Posterior cingulate gyrus (tissue), 11 donors: ENCODE results near the gene TMCO1.
"Not testable (repeated sequence)": the region's sequence is repeated elsewhere in the genome, so short reads cannot be mapped to it uniquely, and the experiment has no call there.

Experiments
- DNase-seq, 10 donors: peaks; one replicate each; pipeline versions ENCODE4 v3.0.0 to v3.0.0-alpha.2; 2020 to 2021; ENCODE audit warnings: mixed read lengths in 3 of 10
- intact Hi-C: fragments of 100-400 bp; cut with DNase I; formaldehyde crosslinking; loops from one replicate; pipeline ENCODE4 v1.15.1; 2023

The TMCO1 gene, protein sequence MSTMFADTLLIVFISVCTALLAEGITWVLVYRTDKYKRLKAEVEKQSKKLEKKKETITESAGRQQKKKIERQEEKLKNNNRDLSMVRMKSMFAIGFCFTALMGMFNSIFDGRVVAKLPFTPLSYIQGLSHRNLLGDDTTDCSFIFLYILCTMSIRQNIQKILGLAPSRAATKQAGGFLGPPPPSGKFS

DNA sequence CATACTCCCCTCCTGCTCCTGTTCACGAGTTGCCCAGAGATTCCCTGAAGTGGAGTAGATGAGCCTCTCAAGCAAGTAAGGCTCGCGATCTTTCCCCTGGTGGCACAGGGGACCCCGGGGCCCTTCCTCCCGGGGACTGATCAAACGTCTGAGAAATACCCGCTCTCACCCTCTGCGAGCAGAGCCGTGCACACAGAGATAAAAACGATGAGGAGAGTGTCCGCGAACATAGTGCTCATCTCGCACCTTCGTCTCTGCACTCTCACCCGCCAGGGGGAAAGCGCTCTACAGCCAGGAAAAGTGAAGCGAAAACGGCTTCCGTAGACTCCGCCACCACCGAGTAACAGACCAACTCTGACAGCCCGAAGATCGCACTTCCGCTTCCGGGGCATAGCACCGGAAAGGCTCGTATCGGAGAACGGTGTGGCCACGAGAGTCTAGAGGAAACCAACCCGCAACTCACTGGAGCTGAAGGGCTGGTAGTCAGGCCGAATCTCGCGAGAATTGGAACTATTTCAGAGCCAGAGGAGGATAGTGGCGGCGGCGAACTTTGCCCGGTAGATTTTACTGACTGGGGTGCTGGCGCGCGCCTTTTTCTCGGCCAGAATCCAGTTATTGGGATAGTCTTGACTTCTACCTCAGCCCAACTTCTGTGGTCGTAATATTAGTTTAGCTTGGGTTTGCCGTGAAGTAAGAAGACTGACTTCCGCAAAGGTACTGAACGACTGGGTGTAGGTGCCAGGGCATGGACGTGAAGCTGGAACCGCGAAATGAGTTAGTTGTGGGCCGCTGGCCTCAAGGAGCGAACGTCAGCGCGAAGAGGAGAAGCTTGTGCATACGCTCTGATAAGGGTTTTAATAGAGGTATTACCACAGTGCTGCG, at the start of gene TMCO1:
Gene TMCO1, minus strand, starts transcription at position 356 of the 882 bp plus-strand sequence. Its CDS starts 117 bp downstream, at position 239.
- intact Hi-C loops: loop anchor here (1.0 to 10.0 kb wide), 3 partner anchors 58 to 144 kb away; partner anchors contain the start of gene UCK2
- DNase-seq: peak; percentile 93 to 100 (median 98)

DNA sequence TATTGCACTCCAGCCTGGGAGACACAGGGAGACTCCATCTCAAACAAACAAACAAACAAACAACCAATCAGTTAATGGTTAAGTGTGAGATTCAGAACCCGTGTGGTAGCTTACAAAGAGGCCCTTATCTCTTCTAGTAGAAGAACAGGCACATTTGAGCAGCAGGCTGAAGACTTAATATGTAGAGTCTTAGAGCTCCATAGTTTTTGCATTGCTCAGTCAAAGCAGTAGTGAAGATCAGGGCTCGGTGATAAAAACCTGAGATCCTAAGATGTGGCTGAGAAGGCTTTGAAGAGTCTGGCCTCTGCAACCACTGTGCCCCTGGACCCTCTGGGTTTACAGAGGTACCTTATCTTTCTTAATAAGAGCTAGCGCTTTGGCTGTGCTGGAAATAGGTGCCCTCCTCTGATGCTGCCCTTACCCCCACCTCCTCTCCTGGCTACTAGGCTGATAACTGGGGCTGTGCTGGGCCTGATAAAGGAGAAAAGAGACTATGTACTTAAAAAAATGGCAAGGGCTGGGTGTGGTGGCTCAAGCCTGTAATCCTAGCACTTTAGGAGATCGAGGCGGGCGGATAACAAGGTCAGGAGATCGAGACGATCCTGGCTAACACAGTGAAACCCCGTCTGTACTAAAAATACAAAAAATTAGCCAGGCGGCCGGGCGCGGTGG, 48.3 kb upstream of the TMCO1 start:
- DNase-seq: no peak

DNA sequence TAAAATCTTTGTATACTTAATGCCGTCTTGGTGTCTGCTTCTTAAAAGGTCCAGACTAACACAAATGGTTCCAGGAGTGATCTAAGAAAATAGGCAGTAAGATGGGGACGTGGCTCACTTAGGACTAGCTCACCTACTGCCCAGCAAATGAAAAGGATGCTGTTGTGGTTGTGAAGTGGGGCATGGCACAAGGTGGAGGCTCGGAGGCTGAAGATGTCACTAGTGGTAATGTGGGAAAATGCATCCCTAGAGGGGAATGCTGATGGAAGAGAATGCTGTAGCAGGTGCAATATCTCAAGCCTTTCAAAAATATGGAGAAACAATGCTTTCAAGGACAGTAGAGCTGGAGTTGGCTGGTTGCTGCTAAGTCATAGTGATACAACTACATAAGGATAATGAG, 47.5 kb upstream of the TMCO1 start:
- intact Hi-C loops: no loop called here
- DNase-seq: no peak

More for the DNA sequence above, 48.3 kb upstream of the TMCO1 start:
- intact Hi-C loops: no loop called here

DNA sequence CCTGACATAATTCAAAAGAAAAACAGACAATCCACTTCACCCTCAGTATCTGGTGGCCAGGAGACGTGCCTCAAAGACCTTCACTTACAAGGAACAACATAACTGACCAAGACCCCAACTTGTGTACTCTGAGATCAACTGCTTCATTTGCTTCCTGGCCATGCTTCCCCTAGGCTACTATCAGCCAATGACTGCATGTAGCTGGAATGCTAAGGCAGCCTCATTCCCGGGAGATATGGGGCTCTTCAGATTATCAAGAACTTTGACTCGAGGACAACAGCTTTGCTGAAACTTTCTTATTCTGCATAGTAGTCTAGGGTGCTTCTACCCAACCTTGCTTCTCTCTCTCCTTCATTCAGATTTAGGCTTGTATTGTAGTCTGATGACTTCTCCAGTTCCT, 47.1 kb upstream of the TMCO1 start:
- no peak for DNase-seq
- intact Hi-C loops: no loop called here

DNA sequence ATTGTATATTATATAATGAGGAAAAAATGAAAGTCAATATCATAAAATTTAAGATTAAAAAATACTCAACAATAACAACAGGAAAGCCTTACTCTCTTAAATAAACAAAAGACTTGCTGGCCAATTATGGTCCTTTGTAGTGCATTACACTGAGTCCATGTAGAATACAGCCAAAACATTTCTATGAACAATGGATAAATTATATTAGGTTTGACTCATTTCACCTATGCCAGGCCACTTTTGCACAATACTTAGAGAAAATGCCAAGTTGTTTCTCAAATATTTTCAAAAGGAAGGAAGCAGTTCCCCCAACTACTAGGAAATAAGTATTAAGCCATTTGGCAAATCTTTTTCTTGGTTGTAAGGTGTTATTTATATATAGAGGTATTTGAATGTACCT, 38.9 kb upstream of the TMCO1 start:
- intact Hi-C loops: no loop called here
- no peak for DNase-seq

DNA sequence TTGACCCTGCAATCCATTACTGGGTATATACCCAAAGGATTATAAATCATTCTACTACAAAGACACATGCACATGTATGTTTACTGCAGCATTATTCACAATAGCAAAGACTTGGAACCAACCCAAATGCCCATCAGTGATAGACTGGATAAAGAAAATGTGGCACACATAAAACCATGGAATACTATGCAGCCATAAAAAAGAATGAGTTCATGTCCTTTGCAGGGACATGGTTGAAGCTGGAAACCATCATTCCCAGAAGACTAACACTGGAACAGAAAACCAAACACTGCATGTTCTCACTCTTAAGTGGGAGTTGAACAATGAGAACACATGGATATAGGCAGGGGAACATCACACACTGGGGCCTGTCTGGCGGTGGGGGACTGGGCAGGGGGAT, 35.8 kb upstream of the TMCO1 start:
- intact Hi-C loops, DNase-seq: not testable (repeated sequence)

DNA sequence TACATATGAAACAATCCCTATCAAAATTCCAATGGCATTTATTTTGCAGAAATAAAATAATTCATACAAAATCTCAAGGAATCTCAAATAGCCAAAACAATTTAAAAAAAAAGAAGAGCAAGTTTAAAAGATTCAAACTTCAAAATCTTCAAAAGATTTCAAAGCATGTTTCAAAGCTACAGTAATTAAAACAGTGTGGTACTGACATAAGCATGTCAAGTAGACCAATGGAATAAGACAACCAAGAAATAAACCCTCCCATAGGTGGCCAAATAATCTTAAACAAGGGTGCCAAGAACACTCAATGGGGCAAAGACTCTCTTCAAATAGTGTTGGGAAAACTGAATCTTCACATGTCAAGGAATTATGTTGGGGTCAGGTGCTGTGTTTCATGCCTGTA, 30.7 kb upstream of the TMCO1 start:
- intact Hi-C loops: no loop called here

DNA sequence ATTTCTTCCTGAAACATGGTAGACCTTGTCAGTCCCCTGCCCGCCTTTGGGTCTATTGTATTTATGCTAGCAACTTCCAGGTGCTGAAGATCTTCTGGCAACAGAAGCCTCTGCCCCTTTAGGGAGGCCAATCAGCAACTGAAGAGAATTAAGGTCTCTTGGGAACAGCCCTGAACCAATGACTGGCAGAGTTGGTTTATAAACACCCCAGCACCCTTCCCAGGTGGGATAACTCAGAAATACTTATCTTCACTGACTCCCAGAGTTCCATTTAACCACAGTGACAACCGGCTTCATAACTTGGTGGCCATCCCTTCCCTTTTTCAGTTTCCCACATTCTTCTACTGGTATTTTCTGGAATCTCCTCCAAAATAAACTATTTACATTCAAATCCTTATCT, 27.2 kb upstream of the TMCO1 start:
- intact Hi-C loops: no loop called here
- no peak for DNase-seq

More for the DNA sequence above, 30.7 kb upstream of the TMCO1 start:
- DNase-seq: no peak

DNA sequence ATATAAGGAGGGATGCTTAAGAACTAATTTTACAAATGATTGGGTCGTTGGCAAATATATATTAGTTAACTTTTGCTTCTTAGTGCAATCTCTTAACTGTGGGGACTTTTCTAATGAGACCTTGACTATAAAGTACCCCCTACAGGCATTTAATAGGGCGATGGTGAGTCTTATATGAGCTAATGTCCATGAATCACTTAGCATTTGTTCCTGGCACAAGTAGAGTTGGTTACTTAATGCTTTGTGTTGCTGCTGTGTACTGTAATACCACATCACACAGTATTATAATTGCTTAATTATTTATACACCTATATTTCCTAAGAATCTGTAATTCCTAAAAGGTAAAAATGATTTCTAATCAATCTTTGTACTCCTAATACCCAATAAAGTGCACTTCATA, 25.3 kb upstream of the TMCO1 start:
- intact Hi-C loops: no loop called here

DNA sequence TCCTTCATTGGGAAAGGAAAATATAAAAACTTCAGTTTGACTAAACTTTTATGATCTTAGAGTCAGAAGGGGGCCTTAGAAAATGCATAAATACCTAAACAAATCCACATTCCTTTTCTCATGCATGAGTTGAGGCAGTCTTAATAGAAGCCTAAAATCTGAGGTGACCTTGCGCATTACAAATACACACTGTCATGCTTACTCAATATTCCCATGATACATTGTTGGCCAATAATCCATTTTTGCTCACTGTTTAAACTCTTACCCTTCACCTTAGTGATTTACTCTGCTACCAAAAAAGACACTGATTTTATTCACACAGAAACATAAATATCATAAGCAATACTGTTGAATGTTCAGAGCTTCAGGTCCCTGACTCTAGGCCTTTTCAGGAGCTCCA, 19.1 kb upstream of the TMCO1 start:
- intact Hi-C loops: no loop called here
- DNase-seq: no peak

More for the DNA sequence above, 25.3 kb upstream of the TMCO1 start:
- DNase-seq: no peak

DNA sequence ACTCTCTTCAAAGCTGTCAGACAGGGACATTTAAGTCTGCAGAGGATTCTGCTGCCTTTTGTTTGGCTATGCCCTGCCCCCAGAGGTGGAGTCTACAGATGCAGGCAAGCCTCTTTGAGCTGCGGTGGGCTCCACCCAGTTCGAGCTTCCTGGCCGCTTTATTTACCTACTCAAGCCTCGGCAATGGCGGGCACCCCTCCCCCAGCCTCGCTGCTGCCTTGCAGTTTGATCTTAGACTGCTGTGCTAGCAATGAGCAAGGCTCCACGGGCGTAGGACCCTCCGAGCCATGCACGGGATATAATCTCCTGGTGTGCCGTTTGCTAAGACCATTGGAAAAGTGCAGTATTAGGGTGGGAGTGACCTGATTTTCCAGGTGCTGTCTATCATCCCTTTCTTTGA, 14.9 kb upstream of the TMCO1 start:
- peak in 1 of 10 donors; percentile 70 for DNase-seq
- intact Hi-C loops: not testable (repeated sequence)

DNA sequence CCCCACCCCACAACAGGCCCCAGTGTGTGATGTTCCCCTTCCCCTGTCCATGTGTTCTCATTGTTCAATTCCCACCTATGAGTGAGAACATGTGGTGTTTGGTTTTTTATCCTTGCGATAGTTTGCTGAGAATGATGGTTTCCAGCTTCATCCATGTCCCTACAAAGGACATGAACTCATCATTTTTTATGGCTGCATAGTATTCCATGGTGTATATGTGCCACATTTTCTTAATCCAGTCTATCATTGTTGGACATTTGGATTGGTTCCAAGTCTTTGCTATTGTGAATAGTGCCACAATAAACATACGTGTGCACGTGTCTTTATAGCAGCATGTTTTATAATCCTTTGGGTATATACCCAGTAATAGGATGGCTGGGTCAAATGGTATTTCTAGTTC, 9.5 kb upstream of the TMCO1 start:
- intact Hi-C loops, DNase-seq: not testable (repeated sequence)

DNA sequence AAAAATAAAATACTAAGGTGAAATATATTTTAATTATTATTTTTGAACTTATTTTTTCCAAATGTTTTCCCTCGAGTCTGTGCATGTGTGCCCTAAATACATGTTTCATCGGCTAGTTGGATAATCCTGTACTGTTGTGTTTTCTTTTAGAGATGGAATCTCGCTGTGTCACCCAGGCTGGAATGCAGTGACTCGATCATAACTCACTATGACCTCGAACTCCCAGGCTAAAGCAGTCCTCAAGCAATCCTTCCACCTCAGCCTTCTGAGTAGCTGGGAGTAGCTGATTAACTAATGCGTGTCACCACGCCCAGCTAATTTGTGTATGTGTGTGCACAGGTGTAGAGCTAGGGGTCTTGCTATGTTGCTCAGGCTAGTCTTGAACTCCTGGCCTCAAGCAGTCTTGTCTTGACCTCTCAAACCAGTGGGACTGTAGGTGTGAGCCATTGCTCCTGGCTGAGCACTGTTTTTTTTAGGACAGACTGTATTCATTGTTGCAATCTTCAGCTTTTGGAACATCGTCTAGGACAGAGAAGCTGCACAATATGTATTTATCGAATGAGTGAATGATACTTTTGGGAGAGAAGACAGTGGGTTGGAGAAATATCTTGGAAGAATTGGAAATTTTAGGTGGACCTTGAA, 4.8 kb upstream of the TMCO1 start:
- intact Hi-C loops: no loop called here
- no peak for DNase-seq

DNA sequence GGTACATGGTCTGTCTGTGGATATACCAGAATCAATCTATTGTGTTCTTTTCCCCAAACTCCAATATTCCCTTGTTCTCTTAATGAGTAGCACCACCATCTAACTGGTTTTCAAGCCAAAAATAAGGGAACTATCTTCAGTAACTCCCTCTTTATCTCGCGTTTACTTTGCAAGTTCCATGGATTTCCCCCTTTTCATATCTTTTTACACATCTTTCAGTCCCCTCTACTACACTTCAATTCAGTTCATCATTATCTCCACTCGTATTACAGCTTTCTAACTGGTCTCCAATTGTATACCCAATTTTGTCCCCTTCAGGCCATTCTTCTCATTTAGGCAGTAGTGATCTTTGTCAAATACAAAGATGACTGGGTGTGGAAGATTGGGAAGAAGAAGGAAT, 4.1 kb upstream of the TMCO1 start:
- no peak for DNase-seq
- intact Hi-C loops: no loop called here

DNA sequence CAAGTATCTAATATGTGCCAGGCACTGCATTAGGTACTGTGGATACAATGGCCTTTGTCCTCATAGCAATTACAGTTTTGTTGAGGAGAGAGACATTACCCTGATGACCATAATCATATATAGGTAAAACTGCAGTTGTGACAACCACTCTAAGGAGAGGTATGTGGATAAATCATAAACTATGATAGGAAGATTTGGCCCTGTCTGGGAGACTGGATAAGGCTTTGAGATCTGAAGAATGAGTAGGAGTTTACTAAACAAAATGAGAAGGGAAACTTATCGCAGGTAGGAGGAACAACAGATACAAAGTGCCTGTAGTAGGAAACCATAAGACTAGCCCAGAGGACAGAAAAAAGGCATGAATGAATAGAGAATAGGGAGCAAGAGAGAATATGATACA, 4.4 kb downstream of the TMCO1 start:
- DNase-seq: no peak

DNA sequence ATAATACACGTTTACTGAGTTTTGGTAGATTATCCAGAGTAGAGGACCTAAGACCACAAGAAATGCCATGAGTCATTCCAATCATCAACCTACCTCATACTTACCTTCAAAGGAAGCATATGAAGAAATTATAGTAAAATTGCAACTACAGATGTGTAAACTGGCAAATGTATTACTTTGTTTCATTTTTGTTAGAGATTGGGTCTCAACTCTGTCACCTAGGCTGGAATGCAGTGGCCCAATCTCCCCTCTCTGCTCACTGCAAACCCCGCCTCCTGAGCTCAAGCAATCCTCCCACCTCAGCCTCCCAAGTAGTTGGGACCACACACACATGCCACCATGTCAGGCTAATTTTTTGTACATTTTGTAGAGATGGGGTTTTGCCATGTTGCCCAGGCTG, 5.2 kb downstream of the TMCO1 start:
- DNase-seq: no peak
- intact Hi-C loops: loop anchor here (10.0 kb wide), 1 partner anchor 139 kb away; no protein-coding TSS in a partner anchor

More for the DNA sequence above, 4.4 kb downstream of the TMCO1 start:
- intact Hi-C loops: loop anchor here (10.0 kb wide), 1 partner anchor 139 kb away; no protein-coding TSS in a partner anchor

DNA sequence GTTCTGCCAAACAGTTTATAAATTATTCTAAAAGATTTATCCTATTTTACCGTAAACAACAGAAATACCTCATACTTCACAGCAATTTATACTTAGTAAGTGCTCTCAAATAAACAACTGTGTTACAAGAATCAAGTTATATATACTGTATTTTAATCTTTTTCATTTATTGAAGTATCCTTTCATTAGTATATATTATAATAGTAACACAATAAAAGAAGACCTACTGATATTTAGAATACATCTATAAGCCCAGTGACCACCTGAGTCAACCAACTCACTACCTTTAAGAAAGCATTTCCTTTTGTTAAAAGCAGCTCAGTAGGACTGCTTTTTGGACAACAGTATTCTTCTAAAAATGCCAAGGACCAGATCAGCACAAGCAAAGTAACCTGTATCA, 5.9 kb downstream of the TMCO1 start:
- DNase-seq: no peak
- intact Hi-C loops: loop anchor here (10.0 kb wide), 1 partner anchor 138 kb away; no protein-coding TSS in a partner anchor

DNA sequence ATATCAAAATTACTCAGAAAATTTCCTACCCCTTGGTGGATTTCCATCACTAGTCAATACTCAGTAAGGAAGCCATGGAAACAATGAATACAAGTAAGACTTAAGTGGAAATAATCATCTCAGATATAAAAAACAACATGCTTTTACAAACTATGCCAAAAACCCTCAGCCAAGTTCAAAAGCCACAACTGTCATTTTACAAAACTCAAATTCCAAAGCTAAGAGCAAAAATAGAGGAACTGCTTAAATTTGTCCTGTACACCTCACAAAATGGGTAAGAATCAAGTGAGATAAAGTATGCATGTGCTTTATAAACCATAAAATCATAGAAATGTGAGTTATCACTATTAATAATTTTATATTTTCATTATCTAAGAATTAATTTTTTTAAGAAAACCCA, 9.6 kb downstream of the TMCO1 start:
- intact Hi-C loops: no loop called here
- DNase-seq: no peak

DNA sequence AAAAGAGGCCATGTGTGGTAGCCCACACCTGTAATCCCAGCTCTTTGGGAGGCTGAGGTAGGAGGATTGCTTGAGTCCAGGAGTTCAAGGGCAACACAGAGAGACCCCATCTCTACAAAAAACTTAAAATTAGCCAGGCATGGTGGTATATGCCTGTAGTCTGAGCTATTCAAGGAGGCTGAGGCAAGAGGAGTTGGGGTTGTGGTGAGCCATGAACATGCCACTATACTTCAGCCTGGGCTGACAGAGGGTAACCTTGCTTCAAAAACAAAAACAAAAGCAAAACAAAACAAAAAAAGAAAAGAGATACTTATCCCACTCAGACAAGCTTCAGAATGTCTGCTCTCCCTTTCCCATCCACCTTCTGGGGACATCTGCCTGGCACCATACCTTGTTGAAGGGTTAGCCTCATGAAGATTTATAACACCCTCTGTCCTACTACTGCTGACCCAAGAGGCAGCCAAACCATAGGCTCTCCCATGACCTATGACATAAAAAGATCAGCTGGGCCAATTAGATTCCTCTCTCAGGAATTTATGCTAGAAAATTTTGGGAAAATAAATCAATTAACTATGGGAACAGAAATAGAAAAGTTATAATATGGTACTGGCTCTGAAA, 13.2 kb downstream of the TMCO1 start:
- intact Hi-C loops: no loop called here
- DNase-seq: no peak

DNA sequence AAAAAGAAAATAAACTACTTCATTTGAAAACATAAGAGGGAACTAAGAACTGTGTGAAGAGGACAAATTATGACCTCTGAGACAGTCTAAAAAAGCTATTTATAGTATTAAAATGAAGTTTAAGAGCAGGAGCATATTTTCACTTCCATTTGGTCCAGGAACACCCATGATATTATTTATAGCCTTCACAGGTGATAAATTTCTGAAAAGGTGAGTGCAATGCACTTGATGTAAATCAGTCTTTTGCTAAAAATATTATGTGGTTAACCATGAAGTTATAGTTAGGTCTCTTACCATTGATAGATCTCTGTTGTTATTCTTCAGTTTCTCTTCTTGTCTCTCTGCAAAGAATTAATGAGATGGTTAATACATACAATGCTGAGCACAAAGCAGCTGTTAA, 14.7 kb downstream of the TMCO1 start:
- no peak for DNase-seq
- intact Hi-C loops: no loop called here
